PC-3 (cell line): Measurements from ENCODE around the gene SLC26A8.

Experiments
- EZH2 ChIP-seq: fragments of 300-600 bp; sonication (generic); IDR thresholded peaks from one replicate; pipeline ENCODE4 v1.6.1; 2017; ENCODE audit warnings: antibody characterized with exemption, mild to moderate bottlenecking, low read length; ENCODE audit not compliant: unreplicated experiment
- EZH2phosphoT487 ChIP-seq: fragments of 300-600 bp; sonication (generic); IDR thresholded peaks from 2 replicates; pipeline ENCODE4 v1.6.1; 2018; ENCODE audit warnings: mild to moderate bottlenecking, antibody characterized with exemption, low read length, borderline replicate concordance
- TF ChIP-seq, protein P1 (sequence below): fragments of 300-600 bp; sonication (generic); conservative IDR thresholded peaks from 2 replicates; pipeline ENCODE4 v1.5.1; 2017; ENCODE audit warnings: antibody characterized with exemption, low read depth, mild to moderate bottlenecking, low read length

DNA sequence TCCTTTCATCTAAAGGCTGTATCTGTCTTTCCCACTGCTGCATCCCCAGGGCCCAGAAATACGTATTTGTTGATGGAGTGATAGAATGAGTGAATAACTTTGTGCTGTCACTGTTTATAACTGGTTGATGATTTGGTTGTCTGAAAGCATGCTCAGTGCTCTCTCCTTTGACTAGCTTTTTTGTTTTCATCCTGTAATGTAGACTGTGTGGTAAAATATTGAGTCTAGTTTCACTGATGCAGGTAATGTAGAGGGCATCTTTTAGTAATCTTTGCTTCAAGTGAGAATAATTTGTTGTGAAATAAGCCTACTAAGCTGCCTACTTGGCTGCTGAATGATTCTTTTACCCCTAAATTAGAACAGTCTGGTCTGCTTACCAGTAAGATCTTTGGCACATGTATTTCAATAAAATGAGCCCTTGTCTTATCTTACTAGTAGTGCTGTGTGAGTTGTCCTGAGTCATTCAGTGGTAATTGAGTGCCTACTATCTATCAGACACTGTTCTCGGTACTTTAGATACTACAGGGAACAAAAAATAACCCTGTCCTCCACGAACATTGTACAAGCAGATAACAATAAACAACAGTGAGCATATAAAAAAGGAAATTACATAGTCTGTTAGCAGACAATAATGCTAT, 43.1 kb upstream of the SLC26A8 start:
- TF ChIP-seq, protein P1, sequence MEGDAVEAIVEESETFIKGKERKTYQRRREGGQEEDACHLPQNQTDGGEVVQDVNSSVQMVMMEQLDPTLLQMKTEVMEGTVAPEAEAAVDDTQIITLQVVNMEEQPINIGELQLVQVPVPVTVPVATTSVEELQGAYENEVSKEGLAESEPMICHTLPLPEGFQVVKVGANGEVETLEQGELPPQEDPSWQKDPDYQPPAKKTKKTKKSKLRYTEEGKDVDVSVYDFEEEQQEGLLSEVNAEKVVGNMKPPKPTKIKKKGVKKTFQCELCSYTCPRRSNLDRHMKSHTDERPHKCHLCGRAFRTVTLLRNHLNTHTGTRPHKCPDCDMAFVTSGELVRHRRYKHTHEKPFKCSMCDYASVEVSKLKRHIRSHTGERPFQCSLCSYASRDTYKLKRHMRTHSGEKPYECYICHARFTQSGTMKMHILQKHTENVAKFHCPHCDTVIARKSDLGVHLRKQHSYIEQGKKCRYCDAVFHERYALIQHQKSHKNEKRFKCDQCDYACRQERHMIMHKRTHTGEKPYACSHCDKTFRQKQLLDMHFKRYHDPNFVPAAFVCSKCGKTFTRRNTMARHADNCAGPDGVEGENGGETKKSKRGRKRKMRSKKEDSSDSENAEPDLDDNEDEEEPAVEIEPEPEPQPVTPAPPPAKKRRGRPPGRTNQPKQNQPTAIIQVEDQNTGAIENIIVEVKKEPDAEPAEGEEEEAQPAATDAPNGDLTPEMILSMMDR = no peak
- TF ChIP-seq EZH2phosphoT487 (no peak), EZH2 (no peak)
